Loucy (cell line): Measurements from ENCODE around the gene OR1F1.

ENCODE experiments used
- EZH2phosphoT487 ChIP-seq: fragments of 200-600 bp; IDR thresholded peaks from 2 replicates; pipeline ENCODE4 v1.6.1; 2018; ENCODE audit warnings: antibody characterized with exemption, mild to moderate bottlenecking, moderate library complexity, borderline replicate concordance
- TF ChIP-seq, protein P1 (sequence below): fragments of 200-600 bp; sonication (generic); conservative IDR thresholded peaks from 2 replicates; pipeline ENCODE4 v1.5.1; 2014; ENCODE audit warnings: mild to moderate bottlenecking, antibody characterized with exemption, low read length

- TF ChIP-seq, protein P1, sequence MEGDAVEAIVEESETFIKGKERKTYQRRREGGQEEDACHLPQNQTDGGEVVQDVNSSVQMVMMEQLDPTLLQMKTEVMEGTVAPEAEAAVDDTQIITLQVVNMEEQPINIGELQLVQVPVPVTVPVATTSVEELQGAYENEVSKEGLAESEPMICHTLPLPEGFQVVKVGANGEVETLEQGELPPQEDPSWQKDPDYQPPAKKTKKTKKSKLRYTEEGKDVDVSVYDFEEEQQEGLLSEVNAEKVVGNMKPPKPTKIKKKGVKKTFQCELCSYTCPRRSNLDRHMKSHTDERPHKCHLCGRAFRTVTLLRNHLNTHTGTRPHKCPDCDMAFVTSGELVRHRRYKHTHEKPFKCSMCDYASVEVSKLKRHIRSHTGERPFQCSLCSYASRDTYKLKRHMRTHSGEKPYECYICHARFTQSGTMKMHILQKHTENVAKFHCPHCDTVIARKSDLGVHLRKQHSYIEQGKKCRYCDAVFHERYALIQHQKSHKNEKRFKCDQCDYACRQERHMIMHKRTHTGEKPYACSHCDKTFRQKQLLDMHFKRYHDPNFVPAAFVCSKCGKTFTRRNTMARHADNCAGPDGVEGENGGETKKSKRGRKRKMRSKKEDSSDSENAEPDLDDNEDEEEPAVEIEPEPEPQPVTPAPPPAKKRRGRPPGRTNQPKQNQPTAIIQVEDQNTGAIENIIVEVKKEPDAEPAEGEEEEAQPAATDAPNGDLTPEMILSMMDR, result no peak
- TF ChIP-seq EZH2phosphoT487, result no peak
Observed at GRCh38 chr16:3147046-3147756, 40.8 kb upstream of the OR1F1 start.
